ENCODE measurements around the gene PRDM10. TPM values are rescaled to one million over a fixed set of nuclear protein-coding genes. Genes with fewer than 3 reads are reported as not detected.

The PRDM10 gene
- polyA plus RNA-seq, 1 donor from 2014 or later: 3.7 TPM

GRCh38 chr11:129933262-129933661, 69.4 kb downstream of the PRDM10 start:
- H3K4me3 Mint-ChIP-seq: no peak overlapping the region
- H3K36me3 Mint-ChIP-seq: peaks cover 7% of the 10 kb centered on the region
- peaks cover 0 to 2% (median 0%) of the 10 kb centered on the region in 3 donors for H3K4me1 Mint-ChIP-seq

GRCh38 chr11:129932381-129933067, 70.1 kb downstream of the PRDM10 start:
- no peaks in the 10 kb centered on the region for H3K27me3 Mint-ChIP-seq
- H3K27ac Mint-ChIP-seq: no peak overlapping the region
- H3K4me1 Mint-ChIP-seq: peaks cover 0 to 2% (median 0%) of the 10 kb centered on the region in 3 donors
- H3K9me3 Mint-ChIP-seq: no peaks in the 10 kb centered on the region
- H3K36me3 Mint-ChIP-seq: peaks cover 6% of the 10 kb centered on the region
- no peak overlapping the region for H3K4me3 Mint-ChIP-seq

More at GRCh38 chr11:129933262-129933661, 69.4 kb downstream of the PRDM10 start:
- Mint-ChIP-seq H3K9me3 (no peaks in the 10 kb centered on the region), H3K27ac (no peak overlapping the region), H3K27me3 (no peaks in the 10 kb centered on the region)

DNA sequence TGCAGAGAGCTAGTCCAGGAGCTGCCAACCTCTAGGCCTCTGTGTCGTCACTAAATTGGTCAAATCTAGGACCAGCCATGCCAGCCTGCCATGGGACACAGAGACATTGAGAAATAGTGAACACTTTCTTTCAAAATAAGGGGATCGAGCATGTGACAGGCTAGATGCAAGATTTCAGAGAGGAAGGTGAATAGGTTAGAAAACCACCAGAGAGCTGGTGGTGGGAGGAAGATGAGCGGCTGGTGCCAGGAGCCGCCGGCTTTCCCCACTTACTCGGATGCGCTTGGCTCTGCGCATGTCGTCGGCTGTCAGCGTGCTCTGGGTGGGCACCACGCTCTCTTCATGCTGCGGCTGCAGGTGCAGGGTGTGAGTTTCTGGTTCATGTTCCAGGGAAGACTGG, 71.9 kb downstream of the PRDM10 start:
- Mint-ChIP-seq H3K27me3 (no peaks in the 10 kb centered on the region), H3K36me3 (peaks cover 6% of the 10 kb centered on the region), H3K4me3 (no peak overlapping the region)

DNA sequence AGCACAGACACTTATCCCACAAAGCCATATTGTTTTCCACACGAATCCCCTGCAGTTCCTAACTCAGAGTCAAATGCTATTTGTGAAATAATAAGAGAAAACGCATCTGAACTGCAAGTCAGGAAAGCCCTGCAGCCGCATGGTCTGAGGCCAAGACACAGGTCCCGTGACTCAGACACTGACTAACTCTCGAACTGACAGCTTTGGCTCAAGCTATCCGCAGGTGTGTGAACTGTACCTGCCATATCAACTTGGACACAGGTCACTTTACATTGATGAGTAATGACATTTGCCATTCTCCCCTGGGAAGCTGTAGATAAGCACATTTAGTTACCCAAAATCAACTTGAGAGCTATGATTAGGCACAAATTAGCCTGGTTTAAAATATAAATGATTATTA, 72.3 kb downstream of the PRDM10 start:
- H3K4me3 Mint-ChIP-seq: no peak overlapping the region
- H3K27me3 Mint-ChIP-seq: no peaks in the 10 kb centered on the region
- H3K27ac Mint-ChIP-seq: no peak overlapping the region
- peaks cover 0 to 2% (median 0%) of the 10 kb centered on the region in 3 donors for H3K4me1 Mint-ChIP-seq
- peaks cover 3% of the 10 kb centered on the region for H3K36me3 Mint-ChIP-seq
- no peaks in the 10 kb centered on the region for H3K9me3 Mint-ChIP-seq

More for the DNA sequence above, 71.9 kb downstream of the PRDM10 start:
- Mint-ChIP-seq H3K4me1 (peaks cover 0 to 2% (median 0%) of the 10 kb centered on the region in 3 donors), H3K9me3 (no peaks in the 10 kb centered on the region), H3K27ac (no peak overlapping the region)

DNA sequence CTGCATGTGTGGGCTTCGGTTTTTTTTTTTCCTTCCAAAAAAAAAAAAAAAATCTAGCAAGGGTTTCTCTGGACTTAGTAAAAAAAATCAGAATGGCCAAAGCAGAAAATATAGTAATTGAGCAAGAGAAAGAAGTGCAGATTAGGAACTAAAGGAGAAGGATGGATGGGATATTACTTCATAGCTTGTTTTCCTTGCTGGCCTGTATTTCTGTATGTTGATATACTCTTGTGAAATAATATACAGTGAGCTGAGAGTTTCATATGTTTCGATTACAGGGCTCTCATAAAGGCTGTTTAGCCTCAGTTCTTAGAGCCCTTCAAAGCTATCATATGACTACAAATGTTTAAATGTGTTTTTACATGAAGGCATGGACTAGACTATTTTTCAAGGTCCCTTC, 72.9 kb downstream of the PRDM10 start:
- H3K4me1 Mint-ChIP-seq: peaks cover 0 to 2% (median 0%) of the 10 kb centered on the region in 3 donors

DNA sequence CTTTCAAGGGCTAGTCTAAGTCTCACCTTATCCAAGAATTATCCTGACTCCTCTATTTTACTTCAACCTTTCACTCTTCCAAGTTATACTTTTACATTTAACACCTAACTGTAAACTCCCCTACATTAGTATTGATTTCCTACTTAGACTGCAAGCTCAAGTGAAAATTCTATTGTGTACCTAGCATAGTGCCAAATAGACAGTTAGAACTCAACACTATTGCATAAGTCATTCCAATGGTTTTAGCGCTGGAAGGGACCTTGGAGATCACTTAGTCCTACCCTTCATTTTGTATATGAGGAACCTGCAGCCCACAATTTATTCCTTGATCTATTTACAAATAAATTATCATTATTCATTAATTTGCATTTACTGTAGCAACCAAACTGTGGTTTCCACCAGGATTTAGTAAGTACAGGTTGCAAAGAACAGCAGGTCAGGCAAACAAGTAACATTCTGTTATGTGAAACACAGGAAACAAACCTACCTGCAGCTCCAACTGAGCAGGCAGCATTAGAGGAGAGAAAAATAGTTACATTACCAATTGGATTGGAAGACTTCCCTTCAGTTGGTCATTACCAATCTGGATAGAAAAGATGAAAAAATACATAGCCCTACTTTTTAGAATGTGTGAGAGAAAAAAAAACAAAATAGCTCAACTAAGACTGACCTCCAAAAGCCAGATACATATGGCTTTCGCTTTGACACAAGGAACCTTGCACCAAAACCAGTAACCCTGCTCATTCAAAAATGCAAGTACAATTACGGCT, 73.5 kb downstream of the PRDM10 start:
- Mint-ChIP-seq H3K9me3 (no peaks in the 10 kb centered on the region), H3K4me1 (peaks cover 0 to 2% (median 0%) of the 10 kb centered on the region in 3 donors), H3K36me3 (peaks cover 6% of the 10 kb centered on the region), H3K27me3 (no peaks in the 10 kb centered on the region), H3K27ac (no peak overlapping the region), H3K4me3 (no peak overlapping the region)

More for the DNA sequence above, 72.9 kb downstream of the PRDM10 start:
- Mint-ChIP-seq H3K27me3 (no peaks in the 10 kb centered on the region), H3K4me3 (no peak overlapping the region), H3K9me3 (no peaks in the 10 kb centered on the region), H3K36me3 (peaks cover 6% of the 10 kb centered on the region), H3K27ac (no peak overlapping the region)

DNA sequence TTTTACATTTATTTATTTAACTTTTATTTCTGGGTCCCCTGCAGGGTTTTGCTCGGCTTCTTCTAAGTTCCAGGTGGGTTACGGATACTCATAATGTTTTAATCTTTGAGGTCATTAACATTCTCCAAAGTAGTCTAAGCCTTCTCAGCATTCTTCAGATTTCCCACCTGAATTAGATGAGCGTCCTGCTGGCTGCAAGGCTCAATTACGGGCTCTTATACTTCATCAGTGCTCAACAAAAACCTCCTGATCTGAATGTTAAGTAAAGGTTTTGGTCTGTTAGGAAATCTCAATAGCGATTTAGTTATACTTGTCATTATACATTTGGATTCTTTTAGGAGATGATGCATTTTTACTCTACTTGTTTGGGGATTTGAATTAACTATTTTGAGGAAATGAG, 80.0 kb downstream of the PRDM10 start:
- H3K9me3 Mint-ChIP-seq: no peaks in the 10 kb centered on the region
- peaks cover 3 to 4% (median 3%) of the 10 kb centered on the region in 3 donors for H3K4me1 Mint-ChIP-seq
- H3K36me3 Mint-ChIP-seq: peaks cover 9% of the 10 kb centered on the region
- H3K4me3 Mint-ChIP-seq: no peak overlapping the region
- H3K27ac Mint-ChIP-seq: no peak overlapping the region
- H3K27me3 Mint-ChIP-seq: no peaks in the 10 kb centered on the region

DNA sequence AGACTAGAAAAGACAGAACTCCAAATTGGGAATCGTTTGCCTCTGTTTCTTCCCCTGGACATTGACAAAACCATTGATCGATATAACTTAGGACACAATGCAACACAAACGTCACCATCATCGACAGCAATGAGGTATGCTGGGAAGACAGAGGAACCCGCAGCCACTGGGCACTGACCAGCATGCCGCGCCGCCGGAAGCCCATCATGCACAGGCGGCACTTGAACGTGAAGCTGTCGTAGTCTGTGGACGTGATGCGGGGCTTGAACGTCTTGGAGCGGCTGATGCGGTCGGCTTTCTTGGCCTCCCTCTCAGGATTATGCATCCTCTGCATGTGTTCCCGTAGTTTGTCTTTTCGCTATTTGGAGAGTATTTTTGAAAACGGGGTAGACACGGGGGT, 84.3 kb downstream of the PRDM10 start:
- no peak overlapping the region for H3K4me3 Mint-ChIP-seq

GRCh38 chr11:129917231-129917630, 85.4 kb downstream of the PRDM10 start:
- no peaks in the 10 kb centered on the region for H3K9me3 Mint-ChIP-seq
- H3K4me1 Mint-ChIP-seq: no peaks in the 10 kb centered on the region
- H3K36me3 Mint-ChIP-seq: peaks cover 10% of the 10 kb centered on the region
- H3K27ac Mint-ChIP-seq: no peak overlapping the region
- no peaks in the 10 kb centered on the region for H3K27me3 Mint-ChIP-seq
- no peak overlapping the region for H3K4me3 Mint-ChIP-seq

More for the DNA sequence above, 84.3 kb downstream of the PRDM10 start:
- Mint-ChIP-seq H3K4me1 (peaks cover 2% of the 10 kb centered on the region in 3 donors), H3K36me3 (peaks cover 10% of the 10 kb centered on the region), H3K9me3 (no peaks in the 10 kb centered on the region), H3K27ac (no peak overlapping the region), H3K27me3 (no peaks in the 10 kb centered on the region)

GRCh38 chr11:129911298-129911697, 91.3 kb downstream of the PRDM10 start:
- no peak overlapping the region for H3K27ac Mint-ChIP-seq

DNA sequence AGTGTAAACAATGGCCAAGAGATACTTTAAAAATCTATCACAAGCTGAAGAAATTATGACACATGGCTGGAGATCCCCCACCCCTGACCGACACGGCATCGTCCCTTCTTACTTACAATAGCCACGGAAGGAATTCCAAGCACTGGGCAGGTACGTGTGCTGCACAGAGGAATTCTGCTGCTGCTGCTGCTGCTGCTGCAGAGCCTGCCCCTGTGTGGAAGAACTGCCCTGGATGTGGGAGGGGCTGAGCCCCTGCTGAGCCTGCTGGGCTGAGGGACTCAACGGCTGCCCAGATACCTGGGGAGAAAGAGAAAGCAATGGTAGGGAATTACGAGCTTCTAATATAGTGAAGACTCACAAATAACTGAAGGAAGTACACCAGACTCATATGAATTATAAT, 92.3 kb downstream of the PRDM10 start:
- H3K27ac Mint-ChIP-seq: no peak overlapping the region
- no peaks in the 10 kb centered on the region for H3K27me3 Mint-ChIP-seq
- H3K4me3 Mint-ChIP-seq: no peak overlapping the region
- peaks cover 18% of the 10 kb centered on the region for H3K36me3 Mint-ChIP-seq
- H3K4me1 Mint-ChIP-seq: peaks cover 0 to 1% (median 0%) of the 10 kb centered on the region in 3 donors
- no peaks in the 10 kb centered on the region for H3K9me3 Mint-ChIP-seq

More at GRCh38 chr11:129911298-129911697, 91.3 kb downstream of the PRDM10 start:
- H3K36me3 Mint-ChIP-seq: peaks cover 18% of the 10 kb centered on the region
- no peaks in the 10 kb centered on the region for H3K27me3 Mint-ChIP-seq
- peaks cover 0 to 1% (median 0%) of the 10 kb centered on the region in 3 donors for H3K4me1 Mint-ChIP-seq
- H3K9me3 Mint-ChIP-seq: no peaks in the 10 kb centered on the region
- H3K4me3 Mint-ChIP-seq: no peak overlapping the region

DNA sequence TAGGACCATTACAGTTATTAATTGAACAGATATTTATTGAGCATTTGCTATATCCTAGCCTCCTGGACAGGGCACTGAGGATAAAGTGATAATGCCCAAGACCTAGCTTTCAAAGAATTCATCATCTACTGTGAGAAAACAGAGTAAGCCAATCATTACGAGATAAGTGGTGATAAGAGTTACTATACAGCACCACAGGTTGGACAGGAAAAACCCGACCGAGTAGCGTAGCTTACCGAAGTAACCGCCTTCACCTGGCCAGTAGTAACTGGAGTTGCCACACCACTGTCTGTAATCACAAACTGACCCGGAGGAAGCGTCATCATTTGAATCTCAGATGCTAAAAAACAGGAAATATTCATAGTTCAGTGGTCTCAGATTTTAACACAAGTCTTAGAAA, 97.2 kb downstream of the PRDM10 start:
- peaks cover 10% of the 10 kb centered on the region for H3K36me3 Mint-ChIP-seq
- no peak overlapping the region for H3K27ac Mint-ChIP-seq
- no peaks in the 10 kb centered on the region for H3K4me1 Mint-ChIP-seq
- no peaks in the 10 kb centered on the region for H3K9me3 Mint-ChIP-seq
- no peaks in the 10 kb centered on the region for H3K27me3 Mint-ChIP-seq
- no peak overlapping the region for H3K4me3 Mint-ChIP-seq

GRCh38 chr11:129896062-129896461, 106.6 kb downstream of the PRDM10 start:
- Mint-ChIP-seq H3K4me3 (peak overlapping the region; percentile 89 to 94 (median 92)), H3K4me1 (peaks cover 14 to 23% (median 19%) of the 10 kb centered on the region in 3 donors), H3K9me3 (no peaks in the 10 kb centered on the region), H3K27ac (peak overlapping the region in 2 of 3 donors; percentile 78 to 97), H3K36me3 (peaks cover 3% of the 10 kb centered on the region), H3K27me3 (no peaks in the 10 kb centered on the region)

DNA sequence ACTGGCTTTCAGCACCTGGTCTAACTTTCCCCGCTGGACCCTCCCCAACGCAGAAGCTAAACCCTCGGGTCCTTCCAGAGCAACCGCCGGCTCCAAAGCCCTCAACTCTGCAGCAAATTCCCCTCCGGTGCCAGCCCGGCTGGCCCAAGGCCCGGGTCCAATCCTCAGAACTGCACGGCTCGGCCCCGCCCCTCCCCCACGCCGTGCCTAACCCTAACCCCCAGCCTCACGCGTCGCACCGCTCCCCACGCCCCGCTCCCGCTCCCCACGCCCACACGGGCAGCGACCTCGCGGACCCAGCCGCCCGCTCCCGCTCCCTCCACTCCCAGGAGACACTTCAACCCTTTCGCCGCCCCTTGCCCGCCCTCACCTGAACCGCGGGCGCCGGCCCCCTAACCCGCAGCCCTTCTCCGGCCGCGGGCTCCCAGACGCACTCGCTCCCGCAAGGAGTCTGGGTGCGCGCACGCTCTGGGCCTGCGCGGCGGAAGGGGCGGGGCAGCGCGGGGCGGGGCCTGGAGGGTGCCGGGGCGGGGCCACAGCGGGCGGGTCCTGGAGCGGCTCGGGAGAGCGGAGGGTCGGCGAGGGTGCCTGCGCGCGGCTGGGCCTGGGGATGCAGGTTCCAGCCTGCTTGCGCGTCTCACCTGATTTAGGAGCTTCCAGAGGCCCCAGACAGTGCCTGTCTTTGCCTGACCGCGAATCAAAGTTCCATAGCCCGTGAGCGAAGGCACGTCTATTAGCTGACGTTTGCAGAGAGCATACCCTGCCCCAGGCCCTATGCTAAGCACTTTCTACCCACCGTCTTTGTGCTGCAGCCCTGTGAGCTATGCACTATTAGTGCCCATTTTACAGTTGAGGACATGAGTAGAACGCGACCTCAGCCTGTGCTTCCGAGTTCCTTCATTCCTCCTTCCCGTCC, 107.3 kb downstream of the PRDM10 start, which contains the start of gene NFRKB:
NFRKB (minus strand) TSS at position 453 of the 916 bp plus-strand sequence. CDS start 2,729 bp downstream, outside the sequence.
- Mint-ChIP-seq H3K4me1 (peaks cover 14 to 23% (median 19%) of the 10 kb centered on the region in 3 donors), H3K4me3 (peak within 1 kb of the TSS; percentile 89 to 94 (median 92)), H3K27ac (peak within 1 kb of the TSS; percentile 73 to 97 (median 87)), H3K9me3 (no peaks in the 10 kb centered on the region), H3K36me3 (peaks cover 3% of the 10 kb centered on the region), H3K27me3 (no peaks in the 10 kb centered on the region)
